ENCODE data around the gene TTC12. TPM values are rescaled to one million over a fixed set of nuclear protein-coding genes. Genes with fewer than 3 reads are reported as not detected.

TTC12 gene
- polyA plus RNA-seq, 1 of the 3 experiments (the other 2 are of a cell fraction): 15.1 TPM

DNA sequence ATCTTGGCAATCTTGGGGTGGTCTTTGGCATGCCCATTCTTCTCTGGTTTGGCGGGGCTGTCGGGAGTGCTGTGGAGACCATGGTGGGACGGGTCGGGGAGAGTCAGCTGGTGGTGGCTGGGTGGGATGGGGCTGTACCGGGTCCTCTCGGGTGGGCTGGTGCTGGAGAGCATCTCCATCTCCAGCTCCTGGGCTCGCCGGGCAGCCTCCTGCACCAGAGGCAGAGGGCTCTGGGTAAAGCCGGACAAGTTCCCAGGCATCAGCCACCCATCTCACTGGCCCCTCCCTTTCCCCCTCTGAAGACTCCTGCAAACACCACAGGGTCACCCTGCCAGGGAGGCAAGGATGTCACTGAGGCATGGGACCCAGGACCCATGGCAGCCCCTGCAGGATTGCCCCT lies 98.3 kb downstream of the TTC12 start:
- no peaks in the 10 kb centered on the region for H3K9me2 ChIP-seq
- no peak overlapping the region for H3K4me2 ChIP-seq
- H2AFZ ChIP-seq (ENCODE audit: low read depth): no peak overlapping the region
- ChIA-PET CTCF (interaction anchor here (1.6 kb wide), 1 partner anchor 11 kb away, joined by 3 read pairs; no protein-coding TSS in a partner anchor), POLR2A (no interaction called here)
- H3K4me3 ChIP-seq (ENCODE audit: low read depth in 2 of 2, low read length in 1 of 2): no peak overlapping the region
- H3K27ac ChIP-seq (ENCODE audit: low read depth in 2 of 2, low read length in 1 of 2): no peak overlapping the region
- WGBS (ENCODE audit: low lambda C conversion rate): 43% methylated on average over 5 of the region's 9 CpGs
- no peaks in the 10 kb centered on the region for H3K4me1 ChIP-seq (ENCODE audit: control insufficient read depth in 1 of 2, insufficient read depth in 2 of 2, low read depth in 1 of 2, low read length in 1 of 2)
- no peaks in the 10 kb centered on the region for H3K36me3 ChIP-seq (replicated peaks in 1 of 2; ENCODE audit: control insufficient read depth in 1 of 2, insufficient read depth in 2 of 2, low read length in 1 of 2)
- H3K79me2 ChIP-seq (ENCODE audit: insufficient read depth): no peaks in the 10 kb centered on the region
- DNase-seq: no peak
- H3K9ac ChIP-seq: no peak overlapping the region
- no peaks in the 10 kb centered on the region for H3K27me3 ChIP-seq (ENCODE audit: insufficient read depth)
- TF ChIP-seq RAD21 (IDR thresholded peaks at IDR 0.05; ENCODE audit: low read length) (no peak), ELF1 (IDR thresholded peaks at IDR 0.05) (no peak), FOXM1 (IDR thresholded peaks at IDR 0.05; ENCODE audit: low read depth) (no peak), EP300 (IDR thresholded peaks at IDR 0.05; ENCODE audit: borderline replicate concordance in 1 of 2, low read depth in 1 of 2, low read length in 1 of 2) (no peak), JUND (IDR thresholded peaks at IDR 0.05) (no peak), TCF12 (IDR thresholded peaks at IDR 0.05) (no peak)
- TF ChIP-seq, protein P1, sequence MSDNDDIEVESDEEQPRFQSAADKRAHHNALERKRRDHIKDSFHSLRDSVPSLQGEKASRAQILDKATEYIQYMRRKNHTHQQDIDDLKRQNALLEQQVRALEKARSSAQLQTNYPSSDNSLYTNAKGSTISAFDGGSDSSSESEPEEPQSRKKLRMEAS (IDR thresholded peaks at IDR 0.05; ENCODE audit: low read depth): no peak
- TF ChIP-seq, protein P2, sequence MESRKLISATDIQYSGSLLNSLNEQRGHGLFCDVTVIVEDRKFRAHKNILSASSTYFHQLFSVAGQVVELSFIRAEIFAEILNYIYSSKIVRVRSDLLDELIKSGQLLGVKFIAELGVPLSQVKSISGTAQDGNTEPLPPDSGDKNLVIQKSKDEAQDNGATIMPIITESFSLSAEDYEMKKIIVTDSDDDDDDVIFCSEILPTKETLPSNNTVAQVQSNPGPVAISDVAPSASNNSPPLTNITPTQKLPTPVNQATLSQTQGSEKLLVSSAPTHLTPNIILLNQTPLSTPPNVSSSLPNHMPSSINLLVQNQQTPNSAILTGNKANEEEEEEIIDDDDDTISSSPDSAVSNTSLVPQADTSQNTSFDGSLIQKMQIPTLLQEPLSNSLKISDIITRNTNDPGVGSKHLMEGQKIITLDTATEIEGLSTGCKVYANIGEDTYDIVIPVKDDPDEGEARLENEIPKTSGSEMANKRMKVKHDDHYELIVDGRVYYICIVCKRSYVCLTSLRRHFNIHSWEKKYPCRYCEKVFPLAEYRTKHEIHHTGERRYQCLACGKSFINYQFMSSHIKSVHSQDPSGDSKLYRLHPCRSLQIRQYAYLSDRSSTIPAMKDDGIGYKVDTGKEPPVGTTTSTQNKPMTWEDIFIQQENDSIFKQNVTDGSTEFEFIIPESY (IDR thresholded peaks at IDR 0.05; ENCODE audit: borderline replicate concordance, low read depth): no peak
- TF ChIP-seq, protein P3, sequence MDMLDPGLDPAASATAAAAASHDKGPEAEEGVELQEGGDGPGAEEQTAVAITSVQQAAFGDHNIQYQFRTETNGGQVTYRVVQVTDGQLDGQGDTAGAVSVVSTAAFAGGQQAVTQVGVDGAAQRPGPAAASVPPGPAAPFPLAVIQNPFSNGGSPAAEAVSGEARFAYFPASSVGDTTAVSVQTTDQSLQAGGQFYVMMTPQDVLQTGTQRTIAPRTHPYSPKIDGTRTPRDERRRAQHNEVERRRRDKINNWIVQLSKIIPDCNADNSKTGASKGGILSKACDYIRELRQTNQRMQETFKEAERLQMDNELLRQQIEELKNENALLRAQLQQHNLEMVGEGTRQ (IDR thresholded peaks at IDR 0.05; ENCODE audit: borderline replicate concordance, low read depth, low read length): no peak
- H3F3A ChIP-seq (replicated peaks; ENCODE audit: insufficient read depth): no peaks in the 10 kb centered on the region
- H4K20me1 ChIP-seq (ENCODE audit: insufficient read depth): no peaks in the 10 kb centered on the region
- no peaks in the 10 kb centered on the region for H3K9me3 ChIP-seq

DNA sequence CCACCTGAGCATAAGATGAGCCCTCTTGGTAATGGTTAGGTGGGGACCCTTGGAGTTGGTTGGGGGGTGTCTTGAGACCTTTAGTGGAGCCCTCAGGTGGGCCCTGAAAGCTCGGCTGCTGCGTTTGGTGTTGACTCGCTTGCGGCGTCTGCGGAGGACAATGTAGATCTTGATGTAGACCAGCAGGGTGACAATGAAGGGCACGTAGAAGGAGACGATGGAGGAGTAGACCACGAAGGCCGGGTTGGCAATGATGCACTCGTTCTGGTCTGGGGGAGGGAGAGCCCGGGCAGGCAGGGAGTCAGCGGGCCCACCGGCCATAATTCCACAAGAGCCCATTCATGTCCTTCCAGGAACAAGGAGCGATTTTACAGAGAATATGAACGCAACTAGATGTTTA lies 101.0 kb downstream of the TTC12 start:
- H3F3A ChIP-seq (replicated peaks; ENCODE audit: insufficient read depth): no peaks in the 10 kb centered on the region
- DNase-seq: no peak
- WGBS (ENCODE audit: low lambda C conversion rate): 73% methylated on average over 16 of the region's 16 CpGs
- no peaks in the 10 kb centered on the region for H3K79me2 ChIP-seq (ENCODE audit: insufficient read depth)
- H3K36me3 ChIP-seq (replicated peaks in 1 of 2; ENCODE audit: control insufficient read depth in 1 of 2, insufficient read depth in 2 of 2, low read length in 1 of 2): no peaks in the 10 kb centered on the region
- ChIA-PET CTCF (no interaction called here), POLR2A (no interaction called here)
- no peaks in the 10 kb centered on the region for H3K9me2 ChIP-seq
- no peak overlapping the region for H3K9ac ChIP-seq
- H2AFZ ChIP-seq (ENCODE audit: low read depth): no peak overlapping the region
- no peaks in the 10 kb centered on the region for H3K4me1 ChIP-seq (ENCODE audit: control insufficient read depth in 1 of 2, insufficient read depth in 2 of 2, low read depth in 1 of 2, low read length in 1 of 2)
- TF ChIP-seq ELF1 (IDR thresholded peaks at IDR 0.05) (no peak), NFIC (IDR thresholded peaks at IDR 0.05; ENCODE audit: borderline replicate concordance) (no peak), TCF12 (IDR thresholded peaks at IDR 0.05) (no peak), NRF1 (IDR thresholded peaks at IDR 0.05; ENCODE audit: low read depth, low read length) (no peak), SIN3A (IDR thresholded peaks at IDR 0.05; ENCODE audit: borderline replicate concordance, low read depth, low read length) (no peak), FOXJ3 (CRISPR knock-in tag; IDR thresholded peaks at IDR 0.05) (no peak), TEAD4 (IDR thresholded peaks at IDR 0.05; ENCODE audit: borderline replicate concordance, insufficient read depth) (no peak), EZH2phosphoT487 (IDR thresholded peaks at IDR 0.05; ENCODE audit: borderline replicate concordance, low read depth) (no peak), FOSL2 (IDR thresholded peaks at IDR 0.05; ENCODE audit: borderline replicate concordance, low read depth) (no peak), SMC3 (IDR thresholded peaks at IDR 0.05; ENCODE audit: low read depth, low read length) (no peak), YY1 (IDR thresholded peaks at IDR 0.05; ENCODE audit: low read depth) (no peak)
- TF ChIP-seq, protein P2 (IDR thresholded peaks at IDR 0.05; ENCODE audit: borderline replicate concordance, low read depth): no peak
- TF ChIP-seq, protein P1 (IDR thresholded peaks at IDR 0.05; ENCODE audit: low read depth): no peak
- TF ChIP-seq, protein P3 (IDR thresholded peaks at IDR 0.05; ENCODE audit: borderline replicate concordance, low read depth, low read length): no peak
- TF ChIP-seq, protein P4, sequence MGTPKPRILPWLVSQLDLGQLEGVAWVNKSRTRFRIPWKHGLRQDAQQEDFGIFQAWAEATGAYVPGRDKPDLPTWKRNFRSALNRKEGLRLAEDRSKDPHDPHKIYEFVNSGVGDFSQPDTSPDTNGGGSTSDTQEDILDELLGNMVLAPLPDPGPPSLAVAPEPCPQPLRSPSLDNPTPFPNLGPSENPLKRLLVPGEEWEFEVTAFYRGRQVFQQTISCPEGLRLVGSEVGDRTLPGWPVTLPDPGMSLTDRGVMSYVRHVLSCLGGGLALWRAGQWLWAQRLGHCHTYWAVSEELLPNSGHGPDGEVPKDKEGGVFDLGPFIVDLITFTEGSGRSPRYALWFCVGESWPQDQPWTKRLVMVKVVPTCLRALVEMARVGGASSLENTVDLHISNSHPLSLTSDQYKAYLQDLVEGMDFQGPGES (IDR thresholded peaks at IDR 0.05; ENCODE audit: low read depth, low read length): no peak
- no peak overlapping the region for H3K4me3 ChIP-seq (ENCODE audit: low read depth in 2 of 2, low read length in 1 of 2)
- no peak overlapping the region for H3K4me2 ChIP-seq
- H3K9me3 ChIP-seq: no peaks in the 10 kb centered on the region
- no peaks in the 10 kb centered on the region for H3K27me3 ChIP-seq (ENCODE audit: insufficient read depth)
- H3K27ac ChIP-seq (ENCODE audit: low read depth in 2 of 2, low read length in 1 of 2): no peak overlapping the region
- no peaks in the 10 kb centered on the region for H4K20me1 ChIP-seq (ENCODE audit: insufficient read depth)
